ENCODE data around the gene IMPG2.

Gene IMPG2

DNA sequence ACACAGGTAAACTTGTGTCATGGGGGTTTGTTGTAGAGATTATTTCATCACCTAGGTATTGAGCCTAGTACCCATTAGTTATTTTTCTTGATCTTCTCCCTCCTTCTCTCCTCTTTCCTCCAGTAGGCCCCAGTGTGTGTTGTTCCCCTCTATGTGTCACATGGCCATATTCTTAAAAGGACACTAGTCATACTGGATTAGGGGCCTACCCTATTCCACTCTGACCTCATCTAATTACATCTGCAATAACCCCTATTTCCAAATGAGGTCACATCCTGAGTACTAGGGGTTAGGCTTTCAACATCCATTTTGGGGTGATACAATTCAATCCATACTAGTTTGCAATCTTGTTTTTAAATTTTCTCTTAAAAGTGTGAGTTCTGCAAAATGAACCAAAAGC is 142.8 kb downstream of the IMPG2 start:
- no peaks in the 10 kb centered on the region for H3K4me1 ChIP-seq (ENCODE audit: low read length)
- DNase-seq, result no peak
- no peak overlapping the region for H3K27ac ChIP-seq (ENCODE audit: low read length)
- H4K20me1 ChIP-seq (ENCODE audit: insufficient read depth, low read length), result no peaks in the 10 kb centered on the region
- TF ChIP-seq EZH2 (optimal IDR thresholded peaks at IDR 0.05; ENCODE audit: low read depth, low read length), result no peak
- TF ChIP-seq EZH2phosphoT487 (IDR thresholded peaks at IDR 0.05; ENCODE audit: low read length), result no peak
- TF ChIP-seq, protein P1, sequence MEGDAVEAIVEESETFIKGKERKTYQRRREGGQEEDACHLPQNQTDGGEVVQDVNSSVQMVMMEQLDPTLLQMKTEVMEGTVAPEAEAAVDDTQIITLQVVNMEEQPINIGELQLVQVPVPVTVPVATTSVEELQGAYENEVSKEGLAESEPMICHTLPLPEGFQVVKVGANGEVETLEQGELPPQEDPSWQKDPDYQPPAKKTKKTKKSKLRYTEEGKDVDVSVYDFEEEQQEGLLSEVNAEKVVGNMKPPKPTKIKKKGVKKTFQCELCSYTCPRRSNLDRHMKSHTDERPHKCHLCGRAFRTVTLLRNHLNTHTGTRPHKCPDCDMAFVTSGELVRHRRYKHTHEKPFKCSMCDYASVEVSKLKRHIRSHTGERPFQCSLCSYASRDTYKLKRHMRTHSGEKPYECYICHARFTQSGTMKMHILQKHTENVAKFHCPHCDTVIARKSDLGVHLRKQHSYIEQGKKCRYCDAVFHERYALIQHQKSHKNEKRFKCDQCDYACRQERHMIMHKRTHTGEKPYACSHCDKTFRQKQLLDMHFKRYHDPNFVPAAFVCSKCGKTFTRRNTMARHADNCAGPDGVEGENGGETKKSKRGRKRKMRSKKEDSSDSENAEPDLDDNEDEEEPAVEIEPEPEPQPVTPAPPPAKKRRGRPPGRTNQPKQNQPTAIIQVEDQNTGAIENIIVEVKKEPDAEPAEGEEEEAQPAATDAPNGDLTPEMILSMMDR (IDR thresholded peaks at IDR 0.05; ENCODE audit: low read length), result no peak
- H2AFZ ChIP-seq (ENCODE audit: low read length), result no peak overlapping the region
- no peak overlapping the region for H3K4me2 ChIP-seq (ENCODE audit: low read depth, low read length)
- no peaks in the 10 kb centered on the region for H3K36me3 ChIP-seq (replicated peaks; ENCODE audit: insufficient read depth, low read length)
- no peaks in the 10 kb centered on the region for H3K9me2 ChIP-seq (replicated peaks; ENCODE audit: insufficient read depth, low read length)
- no peaks in the 10 kb centered on the region for H3K9me3 ChIP-seq (replicated peaks; ENCODE audit: insufficient read depth, low read length)
- no peaks in the 10 kb centered on the region for H3F3A ChIP-seq (ENCODE audit: insufficient read depth, low read length)
- no peak overlapping the region for H3K9ac ChIP-seq (ENCODE audit: low read length)
- H3K4me3 ChIP-seq (ENCODE audit: low read length), result no peak overlapping the region
- H3K27me3 ChIP-seq (replicated peaks; ENCODE audit: insufficient read depth, low read length), result no peaks in the 10 kb centered on the region
- no peaks in the 10 kb centered on the region for H3K79me2 ChIP-seq (ENCODE audit: low read length)
